H1 (cell line): ENCODE results near the gene ASTN2. TPM values are rescaled to one million over a fixed set of nuclear protein-coding genes. Genes with fewer than 3 reads are reported as not detected.

Experiments
- BRCA1 ChIP-seq: IDR thresholded peaks from 2 replicates; pipeline ENCODE4 v1.6.1; 2012; ENCODE audit warnings: low read depth, low read length, improper control_type of control experiment
- polyA plus RNA-seq, 7 experiments: library from polyadenylated mRNA; depleted of rRNA in 3 of 7; stranded (reverse) in 5 of 7; unstranded in 2 of 7; fragments of >200 nt in 5 of 7; fragments of 200-250 nt in 2 of 7; gene quantifications; 1 replicate in 5 of 7; 2 replicates in 1 of 7; 4 replicates in 1 of 7; pipeline versions ENCODE4 v1.2.1 to v1.2.3, GENCODE V29; 2011 to 2013; ENCODE audit warnings: missing spikeins in 2 of 7, mixed read lengths in 2 of 7
- total RNA-seq: library from RNA; stranded (reverse); fragmentation: NEBNext Ultra II Directional; extraction: Animal tissue kit (Norgen Biotek cat#: 25700); gene quantifications from 2 replicates; pipeline ENCODE4 v1.2.1, GENCODE V29; 2021

The ASTN2 gene
- total and polyA plus RNA-seq, 2 of the 8 experiments (the other 6 are each of a cell fraction or from before 2014, with no cell fraction given), result 8.2 to 13.7 TPM

DNA sequence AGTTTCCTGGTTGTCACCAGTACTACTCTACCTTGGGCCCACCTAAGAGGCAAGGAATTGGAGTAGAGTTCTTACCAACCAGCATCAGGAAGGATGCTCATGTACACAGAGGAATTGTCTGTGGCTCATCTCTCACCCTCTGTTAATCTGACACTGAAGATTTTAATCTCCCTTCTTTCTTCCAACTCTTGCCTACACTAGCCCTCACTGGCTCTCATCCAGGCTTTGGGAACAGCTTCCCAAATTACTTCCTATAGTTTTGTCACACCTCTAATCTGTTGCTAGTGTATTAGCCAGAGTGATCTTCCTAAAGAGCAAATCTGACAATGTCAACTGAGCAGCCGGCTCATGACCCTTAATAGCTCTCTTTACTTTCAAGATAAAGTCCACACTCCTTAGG is 946.5 kb downstream of the ASTN2 start (continued):
- no peak for TF ChIP-seq BRCA1
- TF ChIP-seq, all 59 proteins: peak for 0
